OCI-LY1 (cell line): ENCODE measurements around the gene FLNC.

ENCODE experiments used
- CTCF ChIP-seq: fragments of 200-600 bp; sonication (generic), shearing (Covaris generic); IDR thresholded peaks from 2 replicates; pipeline ENCODE4 v1.5.1; 2017; ENCODE audit warnings: mild to moderate bottlenecking, antibody characterized with exemption, low read length, moderate library complexity, mixed read lengths
- EZH2 ChIP-seq: fragments of 200-600 bp; sonication (generic), shearing (Covaris generic); IDR thresholded peaks from 2 replicates; pipeline ENCODE4 v1.8.0; 2017; ENCODE audit warnings: borderline replicate concordance, mixed run types, mild to moderate bottlenecking, antibody characterized with exemption, low read length, moderate library complexity, mixed read lengths

DNA sequence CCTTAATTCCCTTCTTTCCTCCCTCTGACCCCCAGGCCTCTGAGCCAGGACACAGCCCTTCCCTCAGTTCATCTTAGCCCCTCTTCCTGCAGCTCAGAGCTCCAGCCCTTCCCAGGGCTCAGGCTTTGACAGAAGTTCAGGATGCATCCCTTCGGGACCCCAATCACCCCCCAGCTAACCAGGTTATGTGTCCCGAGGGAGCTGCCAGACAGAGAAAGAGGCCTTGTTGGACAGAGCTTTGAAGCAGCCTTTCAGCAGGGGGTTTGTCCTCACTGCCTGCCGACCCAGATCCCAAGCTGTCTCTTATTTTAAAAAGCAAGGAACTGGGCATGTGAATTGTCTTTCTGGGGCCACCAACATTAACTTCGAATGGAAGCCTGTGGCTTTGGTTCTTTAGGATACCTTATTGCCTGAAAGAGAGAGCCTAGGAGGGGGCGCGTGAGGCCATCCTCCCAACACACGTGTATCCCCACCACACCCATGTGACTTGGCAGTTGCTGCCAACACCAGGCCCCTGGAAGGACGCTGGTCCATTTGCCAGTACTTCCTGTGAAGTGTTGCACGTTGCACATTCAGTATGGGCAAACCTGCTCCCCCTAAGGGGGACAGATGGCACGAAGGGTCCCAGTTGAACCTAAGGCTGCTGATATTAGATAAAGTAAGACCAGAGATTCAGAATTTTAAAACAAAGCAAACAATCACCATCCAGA is 37.6 kb upstream of the FLNC start:
- TF ChIP-seq CTCF (peak; percentile 40; the same call in 1 of the 2 replicates), EZH2 (no peak)
